ENCODE measurements around the gene STARD8.

STARD8 gene

GRCh38 chrX:68723491-68724155, 76.2 kb downstream of the STARD8 start:
- no peak for DNase-seq (ENCODE audit: low spot score)
- TF ChIP-seq CTCF (IDR thresholded peaks at IDR 0.05), result no peak
- H3K4me3 ChIP-seq, result no peak overlapping the region
- H3K27ac ChIP-seq, result no peak overlapping the region

GRCh38 chrX:68724531-68725020, 77.1 kb downstream of the STARD8 start:
- no peak for DNase-seq (ENCODE audit: low spot score)
- H3K27ac ChIP-seq, result no peak overlapping the region

GRCh38 chrX:68725756-68726365, 78.4 kb downstream of the STARD8 start:
- TF ChIP-seq CTCF (IDR thresholded peaks at IDR 0.05), result no peak
- no peak overlapping the region for H3K27ac ChIP-seq
- no peak for DNase-seq (ENCODE audit: low spot score)
- H3K4me3 ChIP-seq, result no peak overlapping the region

More at GRCh38 chrX:68724531-68725020, 77.1 kb downstream of the STARD8 start:
- TF ChIP-seq CTCF (IDR thresholded peaks at IDR 0.05), result no peak
- H3K4me3 ChIP-seq, result no peak overlapping the region

- TF ChIP-seq CTCF (IDR thresholded peaks at IDR 0.05), result no peak
- no peak overlapping the region for H3K4me3 ChIP-seq
- H3K27ac ChIP-seq, result no peak overlapping the region
- DNase-seq (ENCODE audit: low spot score), result no peak
These were observed 78.9 kb downstream of the STARD8 start for GRCh38 chrX:68726366-68726765.

GRCh38 chrX:68727696-68728095, 80.2 kb downstream of the STARD8 start:
- H3K4me3 ChIP-seq, result no peak overlapping the region
- TF ChIP-seq CTCF (IDR thresholded peaks at IDR 0.05), result no peak
- H3K27ac ChIP-seq, result no peak overlapping the region
- DNase-seq (ENCODE audit: low spot score), result no peak

- TF ChIP-seq CTCF (IDR thresholded peaks at IDR 0.05), result no peak
- no peak for DNase-seq (ENCODE audit: low spot score)
- Histone ChIP-seq H3K27ac (no peak overlapping the region), H3K4me3 (no peak overlapping the region)
These were observed 80.7 kb downstream of the STARD8 start for GRCh38 chrX:68728186-68728585.

- TF ChIP-seq CTCF (IDR thresholded peaks at IDR 0.05), result no peak
- Histone ChIP-seq H3K4me3 (no peak overlapping the region), H3K27ac (no peak overlapping the region)
- no peak for DNase-seq (ENCODE audit: low spot score)
These were observed 83.8 kb downstream of the STARD8 start for GRCh38 chrX:68731254-68731653.

All from coronary artery (tissue), 2 donors.